Renal cortex interstitium (tissue), 11 donors: Measurements from ENCODE around the gene MRPL57. TPM values are rescaled to one million over a fixed set of nuclear protein-coding genes. Genes with fewer than 3 reads are reported as not detected.
"Not testable (repeated sequence)": the region's sequence is repeated elsewhere in the genome, so short reads cannot be mapped to it uniquely, and the experiment has no call there.

Source experiments
- DNase-seq, 11 donors: peaks; one replicate each; pipeline ENCODE4 v3.0.0-alpha.2; 2013; ENCODE audit warnings: low read depth in 9 of 11, low spot score in 4 of 11; ENCODE audit errors: extremely low read depth in 1 of 11
- polyA plus RNA-seq, 3 donors: library from polyadenylated mRNA; unstranded; fragments of 120-200 nt; gene quantifications; one replicate each; pipeline ENCODE4 v1.2.1, GENCODE V29; 2013; ENCODE audit not compliant: insufficient read length in 3 of 3

Gene MRPL57
- polyA plus RNA-seq, 3 donors: 23.9 to 26.0 (median 24.8) TPM

- DNase-seq: no peak
Measured at GRCh38 chr13:21171420-21171819, 5.0 kb upstream of the MRPL57 start.

DNA sequence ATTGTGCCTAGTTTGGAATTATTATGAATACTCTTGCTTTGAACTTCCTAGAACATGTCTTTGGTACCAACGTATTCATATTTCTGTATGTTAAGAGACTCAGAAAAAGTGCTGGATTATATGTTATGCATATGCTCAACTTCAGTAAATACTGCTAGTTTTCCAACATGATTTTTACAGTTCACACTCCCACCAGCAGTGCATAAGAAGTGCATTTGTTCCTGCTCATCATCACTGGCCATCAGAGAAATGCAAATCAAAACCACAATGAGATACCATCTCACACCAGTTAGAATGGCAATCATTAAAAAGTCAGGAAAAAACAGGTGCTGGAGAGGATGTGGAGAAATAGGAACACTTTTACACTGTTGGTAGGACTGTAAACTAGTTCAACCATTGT lies 2.7 kb upstream of the MRPL57 start:
- DNase-seq: not testable (repeated sequence)

- peak in 1 of 11 donors; percentile 9 for DNase-seq
Measured at GRCh38 chr13:21175656-21176214, 723 bp upstream of the MRPL57 start.

DNA sequence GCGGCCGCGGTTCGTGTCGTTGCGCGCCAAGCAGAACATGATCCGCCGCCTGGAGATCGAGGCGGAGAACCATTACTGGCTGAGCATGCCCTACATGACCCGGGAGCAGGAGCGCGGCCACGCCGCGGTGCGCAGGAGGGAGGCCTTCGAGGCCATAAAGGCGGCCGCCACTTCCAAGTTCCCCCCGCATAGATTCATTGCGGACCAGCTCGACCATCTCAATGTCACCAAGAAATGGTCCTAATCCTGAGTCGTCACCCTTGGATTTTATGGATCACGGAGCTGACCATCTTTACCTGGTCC lies 475 bp downstream of the MRPL57 start:
- DNase-seq: peak in 2 of 11 donors; percentile 29 to 41

GRCh38 chr13:21181671-21182070 lies 5.2 kb downstream of the MRPL57 start:
- no peak for DNase-seq

DNA sequence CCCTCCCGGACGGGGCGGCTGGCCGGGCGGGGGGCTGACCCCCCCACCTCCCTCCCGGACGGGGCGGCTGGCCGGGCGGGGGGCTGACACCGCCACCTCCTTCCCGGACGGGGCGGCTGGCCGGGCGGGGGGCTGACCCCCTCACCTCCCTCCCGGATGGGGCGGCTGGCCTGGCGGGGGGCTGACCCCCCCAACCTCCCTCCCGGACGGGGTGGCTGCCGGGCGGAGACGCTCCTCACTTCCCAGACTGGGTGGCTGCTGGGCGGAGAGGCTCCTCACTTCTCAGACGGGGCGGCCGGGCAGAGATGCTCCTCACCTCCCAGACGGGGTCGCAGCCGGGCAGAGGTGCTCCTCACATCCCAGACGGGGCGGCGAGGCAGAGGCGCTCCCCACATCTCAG lies 10.0 kb downstream of the MRPL57 start:
- DNase-seq: not testable (repeated sequence)

- not testable (repeated sequence) for DNase-seq
Measured at GRCh38 chr13:21194756-21195155, 18.3 kb downstream of the MRPL57 start.

DNA sequence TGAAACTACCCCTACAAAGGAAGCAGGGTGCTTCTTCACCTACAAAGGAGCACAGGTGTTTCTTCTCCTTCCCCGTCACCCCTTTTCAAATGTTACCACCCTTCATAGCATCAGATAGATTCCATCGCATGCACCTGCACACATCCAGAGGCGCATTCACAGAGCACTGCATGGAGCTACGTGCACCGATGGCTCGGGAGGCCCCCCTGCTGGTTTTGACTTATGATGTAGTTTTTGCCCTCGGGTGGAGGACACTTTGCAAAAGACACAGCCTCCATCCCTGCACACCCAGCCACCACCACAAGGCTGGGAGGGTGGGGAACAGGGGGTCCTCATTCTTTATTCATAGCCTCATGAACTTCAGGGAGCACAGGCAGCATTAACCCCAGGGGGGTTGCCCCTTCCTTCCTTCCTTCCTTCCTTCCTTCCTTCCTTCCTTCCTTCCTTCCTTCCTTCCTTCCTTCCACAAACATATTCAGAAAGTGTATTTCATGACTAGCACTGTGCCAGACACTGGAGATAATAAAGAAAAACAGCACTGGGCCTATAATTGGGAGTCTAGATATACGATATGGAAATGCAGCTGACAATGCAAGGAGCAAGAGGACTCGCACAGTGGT lies 21.3 kb downstream of the MRPL57 start:
- not testable (repeated sequence) for DNase-seq

DNA sequence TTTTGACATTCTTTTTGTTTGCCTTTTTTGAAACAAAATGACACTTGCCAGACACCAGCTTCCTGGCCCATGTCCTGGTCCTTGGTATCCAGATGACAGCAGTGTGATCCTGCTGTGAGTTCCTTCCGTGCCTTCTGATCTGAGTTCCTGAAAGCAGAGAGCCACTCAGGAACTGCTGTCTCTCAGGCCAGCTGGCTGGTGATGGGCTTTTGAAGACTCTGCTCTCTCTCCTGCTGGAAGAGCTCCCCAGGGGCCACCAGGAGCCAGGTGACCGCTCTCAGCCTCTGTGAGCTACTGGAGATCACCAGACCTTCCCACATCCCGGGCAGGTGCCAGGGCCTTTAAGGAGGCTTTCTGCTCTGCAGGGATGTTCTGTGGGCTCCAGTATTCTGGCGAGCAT lies 21.9 kb downstream of the MRPL57 start:
- DNase-seq: not testable (repeated sequence)

DNA sequence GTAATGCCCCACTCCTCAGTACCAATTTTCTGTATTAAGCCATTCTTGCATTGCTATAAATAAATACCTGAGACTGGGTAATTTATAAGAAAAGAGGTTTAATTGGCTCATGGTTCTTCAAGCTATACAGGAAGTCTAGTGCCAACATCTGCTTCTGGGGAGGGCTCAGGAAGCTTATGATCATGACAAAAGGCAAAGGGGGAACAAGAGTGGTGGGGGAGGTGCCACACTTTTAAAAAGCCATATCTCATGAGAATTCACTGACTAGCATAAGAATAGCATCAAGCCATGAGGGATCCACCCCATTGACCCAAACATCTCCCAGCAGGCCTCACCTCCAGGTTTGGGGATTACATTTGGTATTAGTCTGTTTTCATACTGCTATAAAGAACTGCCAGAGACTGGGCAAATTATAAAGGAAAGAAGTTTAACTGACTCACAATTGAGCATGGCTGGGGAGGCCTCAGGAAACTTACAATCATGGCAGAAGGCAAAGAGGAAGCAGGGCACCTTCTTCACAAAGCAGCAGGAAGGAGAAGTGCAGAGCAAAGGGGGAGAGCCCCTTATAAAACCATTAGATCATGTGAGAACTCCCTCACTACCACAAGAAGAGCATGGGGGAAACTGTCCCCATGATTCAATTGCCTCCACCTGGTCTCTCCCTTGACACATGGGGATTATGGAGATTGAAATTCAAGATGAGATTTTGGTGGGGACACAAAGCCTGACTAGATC lies 25.2 kb downstream of the MRPL57 start:
- not testable (repeated sequence) for DNase-seq

GRCh38 chr13:21202767-21203531 lies 26.5 kb downstream of the MRPL57 start:
- no peak for DNase-seq

DNA sequence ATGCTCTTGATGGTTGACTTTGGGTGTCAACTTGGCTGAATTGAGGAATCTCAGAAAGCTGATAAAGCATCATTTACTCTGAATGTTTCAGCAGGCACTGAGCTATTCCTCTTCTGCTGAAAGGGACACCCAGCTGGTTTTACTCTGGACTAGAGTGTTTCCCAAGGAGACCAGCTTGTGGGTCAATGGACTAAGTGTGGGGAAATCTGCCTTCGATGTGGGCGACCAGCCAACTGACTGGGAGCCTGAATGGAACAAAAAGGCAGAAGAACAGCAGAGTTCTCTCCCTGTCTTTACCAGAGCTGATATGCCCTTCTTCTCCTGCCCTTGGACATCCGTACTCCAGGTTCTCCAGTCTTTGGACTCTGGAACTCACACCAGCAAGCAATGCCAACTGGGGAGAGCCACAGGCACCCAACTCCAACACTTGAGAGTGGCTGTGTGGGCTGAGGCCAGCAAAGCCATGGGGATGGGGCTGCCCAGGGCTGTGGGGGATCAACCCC lies 32.2 kb downstream of the MRPL57 start:
- no peak for DNase-seq

GRCh38 chr13:21212138-21212775 lies 35.8 kb downstream of the MRPL57 start:
- DNase-seq: no peak

- not testable (repeated sequence) for DNase-seq
Measured at GRCh38 chr13:21215419-21215818, 39.0 kb downstream of the MRPL57 start.

- no peak for DNase-seq
Measured at GRCh38 chr13:21216332-21216731, 39.9 kb downstream of the MRPL57 start.

DNA sequence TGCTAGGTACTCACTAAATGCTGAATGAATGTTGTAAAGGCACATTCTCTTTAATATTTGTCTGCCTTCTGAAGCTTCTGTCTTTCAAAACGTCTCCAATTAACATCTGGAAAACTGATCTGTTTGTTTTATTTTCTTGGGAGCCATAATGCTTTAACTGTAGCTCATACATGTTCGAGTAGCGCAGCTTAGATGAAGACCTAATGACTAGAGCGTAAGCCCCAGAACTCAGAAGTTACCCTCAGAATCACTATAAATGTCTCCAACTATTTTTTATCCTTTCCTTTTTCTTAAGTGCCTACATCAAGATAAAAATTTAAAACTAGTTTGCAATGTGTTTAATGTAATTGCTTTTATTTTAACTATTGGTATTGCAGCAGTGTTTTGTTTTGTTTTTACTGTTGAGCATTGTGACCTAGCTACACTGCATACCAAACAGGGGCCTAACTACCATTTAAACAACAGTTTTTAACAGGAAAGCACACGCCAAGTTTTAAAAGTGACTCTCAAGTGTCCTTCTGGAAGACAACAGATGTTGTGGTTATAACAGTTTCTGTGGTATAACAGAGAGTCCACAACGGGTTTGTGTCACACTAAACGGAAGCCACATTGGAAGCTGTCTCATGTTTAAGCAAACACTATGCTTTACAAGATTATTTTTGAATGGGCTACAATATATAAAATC lies 42.0 kb downstream of the MRPL57 start:
- DNase-seq: no peak

GRCh38 chr13:21219036-21219381 lies 42.6 kb downstream of the MRPL57 start:
- DNase-seq: no peak

- DNase-seq: not testable (repeated sequence)
Measured at GRCh38 chr13:21219716-21220115, 43.3 kb downstream of the MRPL57 start.

DNA sequence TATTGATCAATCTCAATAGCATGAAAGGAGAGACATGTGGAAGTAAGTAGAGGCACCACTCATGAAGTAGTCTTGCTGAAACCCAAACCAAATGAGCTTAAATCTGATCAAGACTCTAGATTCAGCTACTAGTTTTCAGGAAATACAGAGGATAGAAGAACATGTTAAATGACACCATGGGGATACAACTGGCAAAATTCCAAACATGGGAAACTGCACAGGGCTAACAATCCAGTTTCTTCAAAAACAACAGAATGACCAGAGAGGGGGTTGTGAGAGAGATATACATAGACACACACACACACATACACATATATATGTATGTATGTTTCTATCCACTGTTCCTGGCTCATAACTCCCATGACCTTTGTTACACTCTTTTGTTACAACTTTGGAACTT lies 44.8 kb downstream of the MRPL57 start:
- DNase-seq: no peak
